CD14-positive monocyte (primary cell): ENCODE measurements around the gene ACSF2. TPM values are rescaled to one million over a fixed set of nuclear protein-coding genes. Genes with fewer than 3 reads are reported as not detected.

Experiments used
- DNase-seq, 3 donors: peaks; one replicate each; pipeline ENCODE4 v3.0.0-alpha.2; 2011 to 2022
- H2AFZ ChIP-seq: 2 replicates; pipeline ENCODE4 v1.6.0; 2012; ENCODE audit warnings: mild to moderate bottlenecking, low read depth, low read length, inconsistent platforms; ENCODE audit not compliant: insufficient read depth, poor library complexity, severe bottlenecking
- H3K27ac ChIP-seq, 2 donors: 1 replicate in 1 of 2; 2 replicates in 1 of 2; pipeline ENCODE4 v1.5.1; 2012 to 2013; ENCODE audit warnings: low read length in 2 of 2, control low read depth in 1 of 2, inconsistent platforms in 1 of 2, low read depth in 1 of 2, mild to moderate bottlenecking in 1 of 2
- H3K27me3 ChIP-seq, 2 donors: one replicate each; pipeline versions ENCODE4 v1.6.0 to v1.6.1; 2011 to 2013; ENCODE audit warnings: low read length in 2 of 2; ENCODE audit not compliant: control insufficient read depth in 2 of 2, insufficient read depth in 2 of 2
- H3K36me3 ChIP-seq, 2 donors: replicated peaks in 1 of 2; 1 replicate in 1 of 2; 2 replicates in 1 of 2; pipeline versions ENCODE4 v1.5.1 to v1.6.1; 2012 to 2013; ENCODE audit warnings: low read length in 2 of 2, control low read depth in 1 of 2, inconsistent platforms in 1 of 2, mild to moderate bottlenecking in 1 of 2; ENCODE audit not compliant: insufficient read depth in 2 of 2, control insufficient read depth in 1 of 2
- H3K4me1 ChIP-seq, 2 donors: 1 replicate in 1 of 2; 2 replicates in 1 of 2; pipeline versions ENCODE4 v1.5.1 to v1.6.1; 2012 to 2013; ENCODE audit warnings: low read length in 2 of 2, control low read depth in 1 of 2, inconsistent platforms in 1 of 2, mild to moderate bottlenecking in 1 of 2, moderate library complexity in 1 of 2; ENCODE audit not compliant: insufficient read depth in 2 of 2, control insufficient read depth in 1 of 2
- H3K4me2 ChIP-seq: replicated peaks from 2 replicates; pipeline ENCODE3; 2012; ENCODE audit warnings: low read length, moderate library complexity, mild to moderate bottlenecking; ENCODE audit not compliant: poor library complexity, severe bottlenecking; ENCODE audit errors: extremely low read depth
- H3K4me3 ChIP-seq, 3 experiments: fragments of 200-600 bp in 1 of 3; sonication (generic) in 1 of 3; replicated peaks in 1 of 3; 1 replicate in 2 of 3; 2 replicates in 1 of 3; pipeline ENCODE4 v1.5.1; 2011 to 2013; ENCODE audit warnings: low read length in 3 of 3, mild to moderate bottlenecking in 3 of 3, control low read depth in 2 of 3, low read depth in 2 of 3, inconsistent platforms in 1 of 3, moderate library complexity in 1 of 3
- H3K79me2 ChIP-seq: 2 replicates; pipeline ENCODE4 v1.6.0; 2012; ENCODE audit warnings: mild to moderate bottlenecking, control low read depth, inconsistent platforms, low read length, moderate library complexity; ENCODE audit not compliant: insufficient read depth
- H3K9ac ChIP-seq: 2 replicates; pipeline ENCODE4 v1.6.0; 2017; ENCODE audit warnings: low read length, mild to moderate bottlenecking; ENCODE audit not compliant: insufficient read depth, poor library complexity, severe bottlenecking
- H3K9me3 ChIP-seq, 2 donors: replicated peaks in 1 of 2; 1 replicate in 1 of 2; 2 replicates in 1 of 2; pipeline versions ENCODE4 v1.5.1 to v1.6.1; 2012 to 2013; ENCODE audit warnings: low read length in 2 of 2, control low read depth in 1 of 2; ENCODE audit not compliant: control insufficient read depth in 1 of 2, insufficient read depth in 1 of 2
- H4K20me1 ChIP-seq: 2 replicates; pipeline ENCODE4 v1.6.0; 2012; ENCODE audit warnings: mild to moderate bottlenecking, low read length, control low read depth, moderate library complexity; ENCODE audit not compliant: insufficient read depth
- H3K27ac Mint-ChIP-seq, 7 donors: one replicate each; pipeline ENCODE4 v1.8.0; 2020; ENCODE audit warnings: mild to moderate bottlenecking in 7 of 7, mixed read lengths in 7 of 7, moderate library complexity in 6 of 7, inconsistent platforms in 2 of 7
- H3K27me3 Mint-ChIP-seq, 3 donors: one replicate each; pipeline ENCODE4 v1.8.0; 2021 to 2022; ENCODE audit warnings: low read depth in 3 of 3, mild to moderate bottlenecking in 3 of 3, mixed read lengths in 3 of 3, moderate library complexity in 3 of 3, inconsistent platforms in 1 of 3
- H3K36me3 Mint-ChIP-seq, 2 donors: one replicate each; pipeline ENCODE4 v1.8.0; 2020; ENCODE audit warnings: mixed read lengths in 2 of 2, inconsistent platforms in 1 of 2, mild to moderate bottlenecking in 1 of 2
- H3K4me1 Mint-ChIP-seq: one replicate; pipeline ENCODE4 v1.8.0; 2020; ENCODE audit warnings: mild to moderate bottlenecking, mixed read lengths
- H3K4me3 Mint-ChIP-seq, 2 donors: one replicate each; pipeline ENCODE4 v1.8.0; 2020; ENCODE audit warnings: mild to moderate bottlenecking in 2 of 2, mixed read lengths in 2 of 2, moderate library complexity in 1 of 2
- H3K9me3 Mint-ChIP-seq, 7 donors: one replicate each; pipeline ENCODE4 v1.8.0; 2020 to 2022; ENCODE audit warnings: mixed read lengths in 7 of 7, mild to moderate bottlenecking in 6 of 7, moderate library complexity in 6 of 7, inconsistent platforms in 2 of 7
- WGBS: methylation state at CpG from one replicate; pipeline ENCODE4 v1.1.5; 2013; ENCODE audit warnings: missing lambda C conversion rate; ENCODE audit not compliant: insufficient coverage; 5-methylcytosine and 5-hydroxymethylcytosine counted together
- intact Hi-C, 2 donors: fragments of 100-400 bp; cut with micrococcal nuclease; formaldehyde crosslinking; loops; one replicate each; pipeline versions ENCODE4 v1.15.0 to v1.15.1; 2023
- polyA plus RNA-seq, 3 donors: library from polyadenylated mRNA; depleted of rRNA in 1 of 3; unstranded in 2 of 3; stranded (reverse) in 1 of 3; fragments of 300-500 nt in 2 of 3; fragments of >200 nt in 1 of 3; fragmentation: Illumina TruSeq in 2 of 3; gene quantifications; 1 replicate in 2 of 3; 2 replicates in 1 of 3; pipeline ENCODE4 v1.2.3, GENCODE V29; 2012 to 2021
- TF ChIP-seq, protein P1 (sequence below): fragments of 200-600 bp; IDR thresholded peaks from one replicate; pipeline ENCODE4 v1.8.0; 2022; ENCODE audit warnings: antibody characterized with exemption, mild to moderate bottlenecking

ACSF2 gene
- polyA plus RNA-seq, 3 donors = 2.8 to 24.4 (median 5.5) TPM

- no peak overlapping the region for H3K4me3 Mint-ChIP-seq
- H3K79me2 ChIP-seq = no peaks in the 10 kb centered on the region
- no peaks in the 10 kb centered on the region for H3K9me3 Mint-ChIP-seq
- intact Hi-C loops = no loop called here
- H3K27ac Mint-ChIP-seq = no peak overlapping the region
- no peak overlapping the region for H3K4me3 ChIP-seq
- H3K4me2 ChIP-seq = no peak overlapping the region
- H3K36me3 Mint-ChIP-seq = peaks cover 2 to 5% of the 10 kb centered on the region in 2 donors
- no peak overlapping the region for H3K9ac ChIP-seq
- no peaks in the 10 kb centered on the region for H3K9me3 ChIP-seq
- no peak overlapping the region for H2AFZ ChIP-seq
- TF ChIP-seq, protein P1, sequence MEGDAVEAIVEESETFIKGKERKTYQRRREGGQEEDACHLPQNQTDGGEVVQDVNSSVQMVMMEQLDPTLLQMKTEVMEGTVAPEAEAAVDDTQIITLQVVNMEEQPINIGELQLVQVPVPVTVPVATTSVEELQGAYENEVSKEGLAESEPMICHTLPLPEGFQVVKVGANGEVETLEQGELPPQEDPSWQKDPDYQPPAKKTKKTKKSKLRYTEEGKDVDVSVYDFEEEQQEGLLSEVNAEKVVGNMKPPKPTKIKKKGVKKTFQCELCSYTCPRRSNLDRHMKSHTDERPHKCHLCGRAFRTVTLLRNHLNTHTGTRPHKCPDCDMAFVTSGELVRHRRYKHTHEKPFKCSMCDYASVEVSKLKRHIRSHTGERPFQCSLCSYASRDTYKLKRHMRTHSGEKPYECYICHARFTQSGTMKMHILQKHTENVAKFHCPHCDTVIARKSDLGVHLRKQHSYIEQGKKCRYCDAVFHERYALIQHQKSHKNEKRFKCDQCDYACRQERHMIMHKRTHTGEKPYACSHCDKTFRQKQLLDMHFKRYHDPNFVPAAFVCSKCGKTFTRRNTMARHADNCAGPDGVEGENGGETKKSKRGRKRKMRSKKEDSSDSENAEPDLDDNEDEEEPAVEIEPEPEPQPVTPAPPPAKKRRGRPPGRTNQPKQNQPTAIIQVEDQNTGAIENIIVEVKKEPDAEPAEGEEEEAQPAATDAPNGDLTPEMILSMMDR = no peak
- H3K4me1 Mint-ChIP-seq = no peaks in the 10 kb centered on the region
- no CpG with 5 or more reads among the region's 4 CpGs for WGBS
- no peaks in the 10 kb centered on the region for H3K27me3 ChIP-seq
- no peak for DNase-seq
- no peaks in the 10 kb centered on the region for H3K36me3 ChIP-seq
- H3K4me1 ChIP-seq = no peaks in the 10 kb centered on the region
- no peaks in the 10 kb centered on the region for H4K20me1 ChIP-seq
- H3K27ac ChIP-seq = no peak overlapping the region
- peaks cover 0 to 2% (median 0%) of the 10 kb centered on the region in 3 donors for H3K27me3 Mint-ChIP-seq
These were observed 11.4 kb downstream of the ACSF2 start for GRCh38 chr17:50437409-50437808.

- H3K4me3 ChIP-seq = no peak overlapping the region
- Mint-ChIP-seq H3K27me3 (peaks cover 0 to 2% (median 0%) of the 10 kb centered on the region in 3 donors), H3K27ac (no peak overlapping the region), H3K36me3 (peaks cover 2 to 5% of the 10 kb centered on the region in 2 donors), H3K4me3 (no peak overlapping the region), H3K9me3 (no peaks in the 10 kb centered on the region), H3K4me1 (no peaks in the 10 kb centered on the region)
- H3K9me3 ChIP-seq = no peaks in the 10 kb centered on the region
- no peaks in the 10 kb centered on the region for H3K4me1 ChIP-seq
- intact Hi-C loops = no loop called here
- TF ChIP-seq, protein P1 = no peak
- no peak overlapping the region for H2AFZ ChIP-seq
- no peak overlapping the region for H3K4me2 ChIP-seq
- H3K27ac ChIP-seq = no peak overlapping the region
- H3K36me3 ChIP-seq = no peaks in the 10 kb centered on the region
- no peak overlapping the region for H3K9ac ChIP-seq
- WGBS = no CpG with 5 or more reads among the region's 4 CpGs
- DNase-seq = no peak
- H3K79me2 ChIP-seq = no peaks in the 10 kb centered on the region
- no peaks in the 10 kb centered on the region for H4K20me1 ChIP-seq
- H3K27me3 ChIP-seq = no peaks in the 10 kb centered on the region
These were observed 13.0 kb downstream of the ACSF2 start for GRCh38 chr17:50439008-50439407.
